HepG2 (cell line): ENCODE measurements around the gene SLC10A1. TPM values are rescaled to one million over a fixed set of nuclear protein-coding genes. Genes with fewer than 3 reads are reported as not detected.
A peak's percentile ranks its signal among the peaks of the same experiment; 100 is the strongest.

ENCODE experiments used
- ADNP ChIP-seq: sonication (generic); formaldehyde crosslinking; IDR thresholded peaks from 2 replicates; pipeline ENCODE4 v1.4.0; 2020; ENCODE audit warnings: missing genetic modification reagents
- CHD4 ChIP-seq: fragments of 200-600 bp; sonication (generic); IDR thresholded peaks from 2 replicates; pipeline ENCODE4 v1.7.0; 2017; ENCODE audit warnings: mild to moderate bottlenecking, low read length, borderline replicate concordance
- EED ChIP-seq: sonication (generic); formaldehyde crosslinking; IDR thresholded peaks from 2 replicates; pipeline ENCODE4 v1.5.0; 2020; ENCODE audit warnings: mild to moderate bottlenecking, missing genetic modification reagents
- ETV6 ChIP-seq: sonication (generic); formaldehyde crosslinking; conservative IDR thresholded peaks from 2 replicates; pipeline ENCODE4 v1.4.0; 2020; ENCODE audit warnings: missing genetic modification reagents
- GMEB2 ChIP-seq: IDR thresholded peaks from 2 replicates; pipeline ENCODE4 v1.6.1; 2016; ENCODE audit warnings: missing biosample characterization, missing genetic modification reagents, low read depth
- ISL2 ChIP-seq: sonication (generic); formaldehyde crosslinking; IDR thresholded peaks from 2 replicates; pipeline ENCODE4 v1.5.0; 2020; ENCODE audit warnings: missing genetic modification reagents
- MAFF ChIP-seq: IDR thresholded peaks from 2 replicates; pipeline ENCODE4 v1.6.1; 2011; ENCODE audit warnings: low read depth, low read length, improper control_type of control experiment
- NFIC ChIP-seq: IDR thresholded peaks from 2 replicates; pipeline ENCODE4 v1.6.1; 2012; ENCODE audit warnings: mild to moderate bottlenecking, low read length, inconsistent platforms
- SMYD3 ChIP-seq: sonication (generic); formaldehyde crosslinking; IDR thresholded peaks from 2 replicates; pipeline ENCODE4 v1.8.1; 2023; ENCODE audit warnings: mild to moderate bottlenecking, missing genetic modification reagents
- STAT6 ChIP-seq: sonication (generic); formaldehyde crosslinking; IDR thresholded peaks from 2 replicates; pipeline ENCODE4 v1.4.0; 2020; ENCODE audit warnings: missing genetic modification reagents, mild to moderate bottlenecking, borderline replicate concordance
- SUZ12 ChIP-seq: fragments of 150-350 bp; IDR thresholded peaks from 2 replicates; pipeline ENCODE4 v1.6.1; 2014; ENCODE audit warnings: low read depth, low read length
- ZBTB42 ChIP-seq: sonication (generic); formaldehyde crosslinking; IDR thresholded peaks from 2 replicates; pipeline ENCODE4 v1.5.0; 2020; ENCODE audit warnings: mild to moderate bottlenecking, missing genetic modification reagents
- ZFP90 ChIP-seq: sonication (generic); formaldehyde crosslinking; IDR thresholded peaks from 2 replicates; pipeline ENCODE4 v1.8.0; 2022; ENCODE audit warnings: missing genetic modification reagents, mild to moderate bottlenecking, inconsistent platforms, borderline replicate concordance
- ZNF276 ChIP-seq: sonication (generic); formaldehyde crosslinking; IDR thresholded peaks from 2 replicates; pipeline ENCODE4 v1.4.0; 2020; ENCODE audit warnings: mild to moderate bottlenecking, low read depth, missing genetic modification reagents
- ZNF333 ChIP-seq: sonication (generic); formaldehyde crosslinking; IDR thresholded peaks from 2 replicates; pipeline ENCODE4 v1.4.0; 2020; ENCODE audit warnings: mild to moderate bottlenecking, missing genetic modification reagents, borderline replicate concordance
- ZNF431 ChIP-seq: sonication (generic); formaldehyde crosslinking; IDR thresholded peaks from 2 replicates; pipeline ENCODE4 v1.9.0; 2022; ENCODE audit warnings: missing genetic modification reagents, low read depth, mild to moderate bottlenecking, borderline replicate concordance
- ZNF572 ChIP-seq: sonication (generic); formaldehyde crosslinking; IDR thresholded peaks from 2 replicates; pipeline ENCODE4 v1.5.1; 2020; ENCODE audit warnings: mild to moderate bottlenecking, missing genetic modification reagents
- ZNF687 ChIP-seq: sonication (generic); formaldehyde crosslinking; IDR thresholded peaks from 2 replicates; pipeline ENCODE4 v1.5.1; 2020; ENCODE audit warnings: mild to moderate bottlenecking, missing genetic modification reagents, moderate library complexity
- ZNF761 ChIP-seq: sonication (generic); formaldehyde crosslinking; conservative IDR thresholded peaks from 2 replicates; pipeline ENCODE4 v1.4.0; 2020; ENCODE audit warnings: mild to moderate bottlenecking, missing genetic modification reagents
- polyA plus RNA-seq, 8 experiments: library from polyadenylated mRNA; depleted of rRNA in 3 of 8; stranded (reverse) in 7 of 8; unstranded in 1 of 8; fragments of >200 nt; fragmentation: Illumina TruSeq in 4 of 8; extraction: Trizol in 4 of 8; gene quantifications; 2 replicates each; pipeline versions ENCODE4 v1.2.1 to v1.2.3, GENCODE V29; 2011 to 2016; ENCODE audit warnings: low read depth in 4 of 8, missing spikeins in 1 of 8, mixed read lengths in 1 of 8; ENCODE audit not compliant: insufficient read depth in 1 of 8
- total RNA-seq, 5 experiments: library from RNA; depleted of rRNA; stranded (reverse); fragments of >200 nt; fragmentation: Illumina TruSeq; extraction: Trizol; gene quantifications; 2 replicates each; pipeline ENCODE4 v1.2.3, GENCODE V29; 2016; ENCODE audit warnings: low read depth in 1 of 5

The SLC10A1 gene
- total and polyA plus RNA-seq, 2 of the 13 experiments (the other 11 are each of a cell fraction or from before 2014, with no cell fraction given): 0.17 TPM; not detected in 1

- TF ChIP-seq STAT6 (CRISPR knock-in tag) (no peak), ZNF572 (no peak), SMYD3 (CRISPR knock-in tag) (no peak), ZNF276 (CRISPR knock-in tag) (no peak), ADNP (CRISPR knock-in tag) (no peak; the same call in 1 of the 2 replicates), ISL2 (CRISPR knock-in tag) (peak; percentile 79), SUZ12 (no peak), NFIC (peak; percentile 88), ZNF333 (CRISPR knock-in tag) (no peak), ZNF431 (CRISPR knock-in tag) (0 out of 2 replicates have a peak, but pooled peaks have one; percentile 50), EED (CRISPR knock-in tag) (no peak), ZBTB42 (CRISPR knock-in tag) (no peak), ETV6 (CRISPR knock-in tag) (no peak), ZNF687 (CRISPR knock-in tag) (peak; percentile 61; the same call in 1 of the 2 replicates), ZFP90 (peak; percentile 77; the same call in 1 of the 2 replicates), CHD4 (peak; percentile 61; the same call in 1 of the 2 replicates), GMEB2 (CRISPR knock-in tag) (no peak), MAFF (peak; percentile 27; the same call in 1 of the 2 replicates), ZNF761 (CRISPR knock-in tag) (no peak)
Measured at GRCh38 chr14:69808919-69809808, 12.1 kb upstream of the SLC10A1 start (continued).
